ENCODE measurements around the gene IQCM. TPM values are rescaled to one million over a fixed set of nuclear protein-coding genes. Genes with fewer than 3 reads are reported as not detected.

Gene IQCM
- total and polyA plus RNA-seq, 10 of the 15 experiments (the other 5 are each of a cell fraction or from before 2014, with no cell fraction given), result not detected

DNA sequence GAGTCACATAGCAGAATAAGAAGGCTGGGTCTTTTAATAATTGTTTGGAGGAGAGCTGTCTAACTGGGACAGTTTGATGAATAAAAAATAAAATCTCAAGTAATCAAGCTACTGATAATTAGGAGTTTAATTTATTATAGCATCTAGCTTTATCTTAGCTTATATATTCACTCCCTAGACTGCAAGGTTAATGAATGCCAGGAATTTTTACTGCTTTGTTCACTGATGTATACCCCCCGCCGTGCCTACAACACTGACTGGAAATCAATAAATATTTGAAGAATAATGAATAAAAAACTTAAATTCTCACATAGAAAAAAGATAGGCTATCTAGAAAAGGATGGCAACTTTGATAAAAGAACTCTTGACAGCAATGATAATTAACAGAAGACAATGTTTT, 59.7 kb downstream of the IQCM start:
- SMC1A ChIA-PET (ENCODE audit: uncharacterized antibody, unreplicated experiment), result interaction anchor here (0.8 kb wide), 1 partner anchor 13 kb away, joined by 3 read pairs; no protein-coding TSS in a partner anchor
- Histone ChIP-seq H4K20me1 (ENCODE audit: control insufficient read depth, insufficient read depth) (no peaks in the 10 kb centered on the region), H3K79me2 (ENCODE audit: control insufficient read depth, insufficient read depth, low read length) (no peaks in the 10 kb centered on the region), H3K4me2 (ENCODE audit: control insufficient read depth, insufficient read depth) (no peak overlapping the region), H3K36me3 (ENCODE audit: control insufficient read depth in 2 of 2, insufficient read depth in 2 of 2, low read length in 1 of 2) (no peaks in the 10 kb centered on the region), H3K27me3 (replicated peaks in 1 of 2; ENCODE audit: control insufficient read depth in 2 of 2, insufficient read depth in 2 of 2, low read length in 1 of 2) (no peaks in the 10 kb centered on the region), H3K9ac (ENCODE audit: control insufficient read depth, insufficient read depth, low read length) (no peak overlapping the region), H3K4me3 (no peak overlapping the region), H3K4me1 (ENCODE audit: control insufficient read depth, insufficient read depth, low read length) (no peaks in the 10 kb centered on the region), H2AFZ (ENCODE audit: control insufficient read depth, low read depth, low read length) (no peak overlapping the region), H3K9me3 (replicated peaks; ENCODE audit: control insufficient read depth, insufficient read depth, low read length) (no peaks in the 10 kb centered on the region), H3K27ac (ENCODE audit: control insufficient read depth, insufficient read depth) (no peak overlapping the region)
- DNase-seq (ENCODE audit: low read depth, low spot score) (no peak), ATAC-seq (no peak), FAIRE-seq (no peak)
- BruUV-seq (replicated peaks), result no TSS peak
- TF ChIP-seq BHLHE40 (IDR thresholded peaks at IDR 0.05; ENCODE audit: borderline replicate concordance in 1 of 2, low read depth in 2 of 2, low read length in 1 of 2), result no peak
- TF ChIP-seq, protein P1, sequence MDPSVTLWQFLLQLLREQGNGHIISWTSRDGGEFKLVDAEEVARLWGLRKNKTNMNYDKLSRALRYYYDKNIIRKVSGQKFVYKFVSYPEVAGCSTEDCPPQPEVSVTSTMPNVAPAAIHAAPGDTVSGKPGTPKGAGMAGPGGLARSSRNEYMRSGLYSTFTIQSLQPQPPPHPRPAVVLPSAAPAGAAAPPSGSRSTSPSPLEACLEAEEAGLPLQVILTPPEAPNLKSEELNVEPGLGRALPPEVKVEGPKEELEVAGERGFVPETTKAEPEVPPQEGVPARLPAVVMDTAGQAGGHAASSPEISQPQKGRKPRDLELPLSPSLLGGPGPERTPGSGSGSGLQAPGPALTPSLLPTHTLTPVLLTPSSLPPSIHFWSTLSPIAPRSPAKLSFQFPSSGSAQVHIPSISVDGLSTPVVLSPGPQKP (IDR thresholded peaks at IDR 0.05; ENCODE audit: low read depth, low read length), result no peak
- TF ChIP-seq, protein P2, sequence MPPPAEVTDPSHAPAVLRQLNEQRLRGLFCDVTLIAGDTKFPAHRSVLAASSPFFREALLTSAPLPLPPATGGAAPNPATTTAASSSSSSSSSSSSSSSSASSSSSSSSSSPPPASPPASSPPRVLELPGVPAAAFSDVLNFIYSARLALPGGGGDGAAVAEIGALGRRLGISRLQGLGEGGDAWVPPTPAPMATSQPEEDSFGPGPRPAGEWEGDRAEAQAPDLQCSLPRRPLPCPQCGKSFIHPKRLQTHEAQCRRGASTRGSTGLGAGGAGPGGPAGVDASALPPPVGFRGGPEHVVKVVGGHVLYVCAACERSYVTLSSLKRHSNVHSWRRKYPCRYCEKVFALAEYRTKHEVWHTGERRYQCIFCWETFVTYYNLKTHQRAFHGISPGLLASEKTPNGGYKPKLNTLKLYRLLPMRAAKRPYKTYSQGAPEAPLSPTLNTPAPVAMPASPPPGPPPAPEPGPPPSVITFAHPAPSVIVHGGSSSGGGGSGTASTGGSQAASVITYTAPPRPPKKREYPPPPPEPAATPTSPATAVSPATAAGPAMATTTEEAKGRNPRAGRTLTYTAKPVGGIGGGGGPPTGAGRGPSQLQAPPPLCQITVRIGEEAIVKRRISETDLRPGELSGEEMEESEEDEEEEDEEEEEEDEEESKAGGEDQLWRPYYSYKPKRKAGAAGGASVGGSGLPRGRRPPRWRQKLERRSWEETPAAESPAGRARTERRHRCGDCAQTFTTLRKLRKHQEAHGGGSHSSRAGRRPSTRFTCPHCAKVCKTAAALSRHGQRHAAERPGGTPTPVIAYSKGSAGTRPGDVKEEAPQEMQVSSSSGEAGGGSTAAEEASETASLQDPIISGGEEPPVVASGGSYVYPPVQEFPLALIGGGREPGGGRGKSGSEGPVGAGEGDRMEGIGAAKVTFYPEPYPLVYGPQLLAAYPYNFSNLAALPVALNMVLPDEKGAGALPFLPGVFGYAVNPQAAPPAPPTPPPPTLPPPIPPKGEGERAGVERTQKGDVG (CRISPR knock-in tag; IDR thresholded peaks at IDR 0.05), result no peak
- no peak for TF ChIP-seq BMI1 (IDR thresholded peaks at IDR 0.05; ENCODE audit: borderline replicate concordance)
- no peak for TF ChIP-seq MTA3 (IDR thresholded peaks at IDR 0.05; ENCODE audit: borderline replicate concordance, low read length)
- no peak for TF ChIP-seq KDM1A (IDR thresholded peaks at IDR 0.05; ENCODE audit: borderline replicate concordance)
- no peak for TF ChIP-seq BCL11A (IDR thresholded peaks at IDR 0.05; ENCODE audit: low read depth, low read length)
- no peak for TF ChIP-seq NR2F1 (conservative IDR thresholded peaks at IDR 0.05)
- TF ChIP-seq POU2F2 (IDR thresholded peaks at IDR 0.05; ENCODE audit: borderline replicate concordance, low read depth, low read length), result no peak
- TF ChIP-seq TCF3 (IDR thresholded peaks at IDR 0.05; ENCODE audit: borderline replicate concordance, insufficient read depth, low read depth, low read length), result no peak
- CTCF ChIA-PET, result no interaction called here
- intact Hi-C loops (cut with micrococcal nuclease; ENCODE audit: unreplicated experiment) (no loop called here), in situ Hi-C loops (cut with MboI) (no loop called here)
- RAD21 ChIA-PET (ENCODE audit: unreplicated experiment), result no interaction called here
- POLR2A ChIA-PET, result no interaction called here
- 43% methylated on average over 2 of the region's 2 CpGs for WGBS (ENCODE audit: insufficient coverage, insufficient replicate concordance, low lambda C conversion rate, missing lambda C conversion rate)
